Activated CD4-positive, alpha-beta T cell treated with anti-CD3 and anti-CD28 coated beads, Interleukin-2, Interleukin-4, amounts not matched to agents 100 ng/mL and 50 ng/mL, durations not matched to agents 16 hours and 8 hours (primary cell): ENCODE results near the gene ADGRD2.

Experiments used
- DNase-seq: peaks from one replicate; pipeline ENCODE4 v3.0.0-alpha.2; 2020; ENCODE audit warnings: low spot score

Gene ADGRD2

GRCh38 chr9:124479947-124480620 lies 29.8 kb downstream of the ADGRD2 start:
- DNase-seq: no peak

- DNase-seq: no peak
Measured at GRCh38 chr9:124480621-124480981, 30.4 kb downstream of the ADGRD2 start.

- DNase-seq: no peak
Measured at GRCh38 chr9:124481115-124481514, 30.9 kb downstream of the ADGRD2 start.

- no peak for DNase-seq
Measured at GRCh38 chr9:124482431-124483031, 32.3 kb downstream of the ADGRD2 start.

GRCh38 chr9:124483481-124483880 lies 33.2 kb downstream of the ADGRD2 start:
- no peak for DNase-seq

- no peak for DNase-seq
Measured at GRCh38 chr9:124485201-124485600, 35.0 kb downstream of the ADGRD2 start.

GRCh38 chr9:124485936-124486335 lies 35.7 kb downstream of the ADGRD2 start:
- DNase-seq: no peak

- DNase-seq: no peak
Measured at GRCh38 chr9:124486778-124487259, 36.6 kb downstream of the ADGRD2 start.

- DNase-seq: no peak
Measured at GRCh38 chr9:124487260-124488182, 37.3 kb downstream of the ADGRD2 start.

- no peak for DNase-seq
Measured at GRCh38 chr9:124488641-124489210, 38.5 kb downstream of the ADGRD2 start.

GRCh38 chr9:124489222-124489621 lies 39.0 kb downstream of the ADGRD2 start:
- DNase-seq: no peak

GRCh38 chr9:124490004-124490403 lies 39.8 kb downstream of the ADGRD2 start:
- DNase-seq: no peak

GRCh38 chr9:124491049-124491975 lies 41.1 kb downstream of the ADGRD2 start:
- DNase-seq: no peak

- DNase-seq: no peak
Measured at GRCh38 chr9:124492818-124493217, 42.6 kb downstream of the ADGRD2 start.

GRCh38 chr9:124493218-124493617 lies 43.0 kb downstream of the ADGRD2 start:
- DNase-seq: no peak

- no peak for DNase-seq
Measured at GRCh38 chr9:124493794-124494479, 43.7 kb downstream of the ADGRD2 start.

- no peak for DNase-seq
Measured at GRCh38 chr9:124495126-124496074, 45.1 kb downstream of the ADGRD2 start.

- DNase-seq: no peak
Measured at GRCh38 chr9:124496075-124496449, 45.8 kb downstream of the ADGRD2 start.

- no peak for DNase-seq
Measured at GRCh38 chr9:124496463-124496862, 46.2 kb downstream of the ADGRD2 start.

GRCh38 chr9:124497441-124497840 lies 47.2 kb downstream of the ADGRD2 start:
- no peak for DNase-seq
